OCI-LY7 (cell line): ENCODE results near the gene LAMB3.

Source experiments
- EZH2phosphoT487 ChIP-seq: fragments of 200-600 bp; sonication (generic); IDR thresholded peaks from 2 replicates; pipeline ENCODE4 v1.6.1; 2018; ENCODE audit warnings: low read depth, borderline replicate concordance, mild to moderate bottlenecking, mixed run types, antibody characterized with exemption, low read length, moderate library complexity, mixed read lengths
- TF ChIP-seq, protein P1 (sequence below): fragments of 200-600 bp; sonication (generic); conservative IDR thresholded peaks from 2 replicates; pipeline ENCODE4 v1.5.1; 2014; ENCODE audit warnings: mild to moderate bottlenecking, antibody characterized with exemption, low read length, moderate library complexity, mixed read lengths

DNA sequence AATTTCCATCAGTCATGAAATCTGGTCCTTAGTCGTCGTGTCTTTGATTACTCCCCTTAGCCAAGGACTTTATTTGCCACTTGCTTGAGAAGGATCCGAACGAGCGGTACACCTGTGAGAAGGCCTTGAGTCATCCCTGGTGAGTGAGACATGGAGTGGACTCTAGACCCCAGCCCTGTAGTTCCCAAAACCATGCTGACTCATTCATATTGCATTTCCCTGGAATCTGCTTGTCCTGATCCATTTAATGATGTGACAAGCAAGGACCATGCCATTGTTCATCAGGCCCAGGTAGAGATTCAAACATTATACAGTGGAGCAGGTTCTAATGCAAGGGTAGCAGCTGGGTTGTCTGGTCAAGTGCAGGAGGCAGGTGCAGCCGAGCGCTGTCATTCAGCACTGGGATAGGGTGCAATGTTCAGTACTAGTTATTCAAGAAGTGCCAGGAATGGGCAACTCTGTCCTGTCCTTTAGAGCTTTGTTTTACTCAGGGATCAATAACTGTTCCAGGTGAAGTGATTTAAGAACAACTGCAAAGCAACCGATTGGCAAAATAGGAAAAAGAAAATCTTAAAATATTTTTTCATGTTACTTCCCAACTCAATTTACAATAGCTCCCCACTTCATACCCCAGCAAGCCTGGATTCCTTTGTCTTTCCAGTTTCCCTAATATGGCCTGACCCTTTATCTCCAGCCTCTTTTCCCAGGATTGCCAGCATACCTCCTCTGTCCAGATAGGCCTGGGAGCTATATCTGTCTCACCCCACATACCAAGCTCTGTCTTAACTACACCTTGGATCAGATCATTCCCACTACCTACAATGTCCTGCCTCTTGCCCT lies 42.2 kb downstream of the LAMB3 start:
- TF ChIP-seq, protein P1, sequence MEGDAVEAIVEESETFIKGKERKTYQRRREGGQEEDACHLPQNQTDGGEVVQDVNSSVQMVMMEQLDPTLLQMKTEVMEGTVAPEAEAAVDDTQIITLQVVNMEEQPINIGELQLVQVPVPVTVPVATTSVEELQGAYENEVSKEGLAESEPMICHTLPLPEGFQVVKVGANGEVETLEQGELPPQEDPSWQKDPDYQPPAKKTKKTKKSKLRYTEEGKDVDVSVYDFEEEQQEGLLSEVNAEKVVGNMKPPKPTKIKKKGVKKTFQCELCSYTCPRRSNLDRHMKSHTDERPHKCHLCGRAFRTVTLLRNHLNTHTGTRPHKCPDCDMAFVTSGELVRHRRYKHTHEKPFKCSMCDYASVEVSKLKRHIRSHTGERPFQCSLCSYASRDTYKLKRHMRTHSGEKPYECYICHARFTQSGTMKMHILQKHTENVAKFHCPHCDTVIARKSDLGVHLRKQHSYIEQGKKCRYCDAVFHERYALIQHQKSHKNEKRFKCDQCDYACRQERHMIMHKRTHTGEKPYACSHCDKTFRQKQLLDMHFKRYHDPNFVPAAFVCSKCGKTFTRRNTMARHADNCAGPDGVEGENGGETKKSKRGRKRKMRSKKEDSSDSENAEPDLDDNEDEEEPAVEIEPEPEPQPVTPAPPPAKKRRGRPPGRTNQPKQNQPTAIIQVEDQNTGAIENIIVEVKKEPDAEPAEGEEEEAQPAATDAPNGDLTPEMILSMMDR: no peak
- no peak for TF ChIP-seq EZH2phosphoT487
